GM12892 (cell line): ENCODE results near the gene P2RX7.

ENCODE experiments used
- POLR2A ChIP-seq: IDR thresholded peaks from 2 replicates; pipeline ENCODE4 v1.6.1; 2011; ENCODE audit warnings: low read depth, low read length, control low read depth
- POLR2AphosphoS5 ChIP-seq: IDR thresholded peaks from 2 replicates; pipeline ENCODE4 v1.6.1; 2011; ENCODE audit warnings: low read depth, low read length, control low read depth

DNA sequence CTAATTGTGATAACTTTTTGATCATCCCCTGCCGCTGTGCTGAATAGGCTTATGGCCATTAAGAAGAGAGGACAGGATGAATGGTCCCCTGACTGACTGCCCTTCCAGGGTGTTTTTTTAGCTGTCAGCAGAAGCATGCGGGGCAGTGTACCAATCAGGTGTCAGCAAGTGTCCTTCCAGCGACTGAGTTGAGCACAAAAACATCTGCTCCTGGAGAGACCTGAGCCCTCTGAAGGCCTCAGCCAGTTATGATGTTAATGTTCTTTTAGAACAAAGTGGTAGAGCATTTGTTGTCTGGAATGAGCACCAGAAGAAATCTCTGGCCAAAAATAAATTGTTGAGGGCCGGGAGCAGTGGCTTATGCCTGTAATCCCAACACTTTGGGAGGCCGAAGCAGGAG, 37.5 kb downstream of the P2RX7 start:
- TF ChIP-seq POLR2AphosphoS5, result no peak
- no peak for TF ChIP-seq POLR2A
